Liver (tissue), 3 donors: ENCODE data around the gene TOP3A.

Experiments used
- CTCF ChIP-seq: fragments of 150-350 bp; IDR thresholded peaks from 2 replicates; pipeline ENCODE4 v1.5.1; 2017; ENCODE audit warnings: improper control_type of control experiment, low read depth, low read length; ENCODE audit not compliant: missing input control
- FOXA1 ChIP-seq: IDR thresholded peaks from 2 replicates; pipeline ENCODE4 v1.6.1; 2016; ENCODE audit warnings: antibody characterized with exemption
- GABPA ChIP-seq, 2 donors: IDR thresholded peaks in 1 of 2; conservative IDR thresholded peaks in 1 of 2; 2 replicates each; pipeline ENCODE4 v1.6.1; 2016; ENCODE audit warnings: antibody characterized with exemption in 2 of 2, mild to moderate bottlenecking in 1 of 2, moderate library complexity in 1 of 2
- JUND ChIP-seq, 2 donors: IDR thresholded peaks; 2 replicates each; pipeline ENCODE4 v1.6.1; 2016; ENCODE audit warnings: antibody characterized with exemption in 2 of 2
- REST ChIP-seq: IDR thresholded peaks from 2 replicates; pipeline ENCODE4 v1.6.1; 2016; ENCODE audit warnings: antibody characterized with exemption, mild to moderate bottlenecking
- TAF1 ChIP-seq: conservative IDR thresholded peaks from 2 replicates; pipeline ENCODE4 v1.6.1; 2016; ENCODE audit warnings: antibody characterized with exemption, mild to moderate bottlenecking
- YY1 ChIP-seq: IDR thresholded peaks from 2 replicates; pipeline ENCODE4 v1.6.1; 2016; ENCODE audit warnings: antibody characterized with exemption, mild to moderate bottlenecking
- donor health status: healthy.
- donor health status: healthy.

- TF ChIP-seq GABPA (IDR thresholded peaks at IDR 0.05 in 1 of 2, conservative IDR thresholded peaks at IDR 0.05 in 1 of 2) (no peak), CTCF (no peak), TAF1 (no peak), JUND (IDR thresholded peaks at IDR 0.05) (no peak), YY1 (no peak), FOXA1 (no peak), REST (no peak)
These were observed 57.4 kb downstream of the TOP3A start for GRCh38 chr17:18257268-18257981.
